HG02763 (cell line): ENCODE measurements around the gene MMEL1.
"Not testable (repeated sequence)": the region's sequence is repeated elsewhere in the genome, so short reads cannot be mapped to it uniquely, and the experiment has no call there.

Source experiments
- ATAC-seq: cut with Tn5 transposase; IDR thresholded peaks from one replicate; pipeline ENCODE4 v1.9.1; 2021; ENCODE audit warnings: mild to moderate bottlenecking, moderate library complexity; ENCODE audit not compliant: unreplicated experiment

MMEL1 gene

DNA sequence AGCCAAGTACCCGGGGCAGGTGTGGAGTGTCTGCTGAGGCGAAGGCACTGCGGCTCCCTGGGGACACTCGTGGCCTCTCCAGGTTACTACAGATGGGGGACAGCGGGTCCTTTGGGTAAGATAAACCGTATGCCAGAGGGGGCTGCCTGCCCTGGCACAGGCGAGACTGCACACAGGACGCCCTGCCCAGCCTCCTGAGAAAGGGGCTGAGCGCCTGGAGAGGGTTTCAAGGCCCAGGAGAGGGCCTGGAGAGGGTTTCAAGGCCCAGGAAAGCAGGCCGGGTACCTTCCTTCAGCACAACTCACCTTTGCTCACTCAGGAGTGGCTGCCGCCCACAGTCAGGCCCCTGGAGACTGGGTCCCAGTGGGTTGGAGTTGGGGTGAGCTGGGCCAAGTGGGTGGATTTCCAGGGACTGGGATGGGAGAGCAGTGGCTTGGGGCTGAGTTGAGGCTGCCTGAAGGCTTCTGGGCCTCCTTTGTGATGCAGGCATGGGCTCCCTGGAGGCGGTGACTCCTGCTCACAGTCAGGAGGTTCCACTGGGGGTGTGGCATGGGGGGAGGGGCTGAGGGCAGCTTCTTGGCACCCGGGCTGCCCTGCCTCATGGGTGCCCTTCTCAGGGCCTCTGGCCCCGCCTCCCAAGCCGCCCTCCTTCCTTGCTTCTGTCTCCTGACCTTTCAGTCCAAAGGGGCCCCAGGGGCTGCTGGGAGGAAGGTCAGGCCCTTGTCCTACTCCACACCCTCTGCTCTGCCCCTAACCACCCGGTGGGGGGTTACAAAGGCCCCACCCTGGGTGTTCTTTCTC lies at the start of gene MMEL1:
Gene MMEL1, minus strand, starts transcription at position 456 of the 801 bp plus-strand sequence. CDS start 3,532 bp downstream, outside the sequence.
- no peak for ATAC-seq

DNA sequence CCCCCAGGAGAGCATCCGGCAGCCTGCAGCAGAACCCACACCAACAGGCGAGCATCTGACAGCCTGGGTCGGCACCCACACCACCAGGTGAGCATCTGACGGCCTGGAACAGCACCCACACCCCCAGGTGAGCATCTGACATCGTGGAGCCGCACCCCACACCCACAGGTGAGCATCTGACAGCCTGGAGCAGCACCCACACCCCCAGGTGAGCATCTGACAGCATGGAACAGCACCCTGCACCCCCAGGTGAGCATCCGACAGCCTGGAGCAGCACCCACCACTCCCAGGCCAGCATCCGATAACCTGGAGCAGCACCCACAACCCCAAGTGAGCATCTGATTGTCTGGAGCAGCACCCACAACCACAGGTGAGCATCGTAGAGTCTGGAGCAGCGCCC lies 43.9 kb upstream of the MMEL1 start:
- not testable (repeated sequence) for ATAC-seq

DNA sequence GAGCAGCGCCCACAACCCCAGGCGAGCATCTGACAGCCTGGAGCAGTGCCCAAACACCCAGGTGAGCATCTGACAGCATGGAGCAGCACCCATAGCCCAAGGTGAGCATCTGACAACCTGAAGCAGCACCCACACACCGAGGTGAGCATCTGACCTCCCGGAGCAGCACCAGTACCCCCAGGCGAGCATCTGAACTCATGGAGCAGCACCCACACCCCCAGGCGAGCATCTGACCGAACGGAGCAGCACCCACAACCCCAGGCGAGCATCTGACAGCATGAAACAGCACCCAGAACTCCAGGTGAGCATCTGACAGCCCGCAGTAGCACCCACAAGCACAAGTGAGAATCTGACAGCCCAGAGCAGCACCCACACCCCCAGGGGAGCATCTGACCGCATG lies 38.8 kb upstream of the MMEL1 start:
- not testable (repeated sequence) for ATAC-seq

GRCh38 chr1:2659806-2660205 lies 27.0 kb upstream of the MMEL1 start:
- not testable (repeated sequence) for ATAC-seq

GRCh38 chr1:2657909-2658308 lies 25.1 kb upstream of the MMEL1 start:
- not testable (repeated sequence) for ATAC-seq

DNA sequence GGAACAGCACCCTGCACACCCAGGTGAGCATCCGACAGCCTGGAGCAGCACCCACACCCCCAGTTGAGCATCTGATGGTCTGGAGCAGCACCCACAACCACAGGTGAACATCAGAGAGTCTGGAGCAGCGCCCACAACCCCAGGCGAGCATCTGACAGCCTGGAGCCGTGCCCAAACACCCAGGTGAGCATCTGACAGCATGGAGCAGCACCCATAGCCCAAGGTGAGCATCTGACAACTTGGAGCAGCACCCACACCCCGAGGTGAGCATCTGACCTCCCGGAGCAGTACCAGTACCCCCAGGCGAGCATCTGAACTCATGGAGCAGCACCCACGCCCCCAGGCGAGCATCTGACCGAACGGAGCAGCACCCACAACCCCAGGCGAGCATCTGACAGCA lies 24.3 kb upstream of the MMEL1 start:
- not testable (repeated sequence) for ATAC-seq

DNA sequence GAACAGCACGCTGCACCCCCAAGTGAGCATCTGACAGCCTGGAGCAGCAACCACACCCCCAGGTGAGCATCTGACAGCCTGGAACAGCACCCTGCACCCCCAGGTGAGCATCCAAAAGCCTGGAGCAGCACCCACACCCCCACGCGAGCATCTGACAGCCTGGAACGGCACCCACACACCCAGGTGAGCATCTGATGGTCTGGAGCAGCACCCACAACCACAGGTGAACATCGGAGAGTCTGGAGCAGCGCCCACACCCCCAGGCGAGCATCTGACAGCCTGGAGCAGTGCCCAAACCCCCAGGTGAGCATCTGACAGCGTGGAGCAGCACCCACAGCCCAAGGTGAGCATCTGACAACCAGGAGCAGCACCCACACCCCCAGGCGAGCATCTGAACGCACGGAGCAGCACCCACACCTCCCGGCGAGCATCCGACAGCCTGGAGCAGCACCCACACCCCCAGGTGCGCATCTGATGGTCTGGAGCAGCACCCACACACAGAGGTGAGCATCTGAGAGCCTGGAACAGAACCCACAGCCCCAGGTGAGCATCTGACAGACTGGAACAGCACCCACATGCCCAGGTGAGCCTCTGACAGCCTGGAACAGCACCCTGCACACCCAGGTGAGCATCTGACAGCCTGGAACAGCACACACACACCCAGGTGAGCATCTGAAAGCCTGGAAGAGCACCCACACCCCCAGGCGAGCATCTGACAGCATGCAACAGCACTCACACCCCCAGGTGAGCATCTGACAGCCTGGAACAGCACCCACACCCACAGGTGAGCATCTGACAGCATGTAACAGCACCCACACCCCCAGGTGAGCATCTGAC lies 23.0 kb upstream of the MMEL1 start:
- not testable (repeated sequence) for ATAC-seq

GRCh38 chr1:2654443-2654948 lies 21.7 kb upstream of the MMEL1 start:
- not testable (repeated sequence) for ATAC-seq

- not testable (repeated sequence) for ATAC-seq
Measured at GRCh38 chr1:2653741-2654442, 21.1 kb upstream of the MMEL1 start.

DNA sequence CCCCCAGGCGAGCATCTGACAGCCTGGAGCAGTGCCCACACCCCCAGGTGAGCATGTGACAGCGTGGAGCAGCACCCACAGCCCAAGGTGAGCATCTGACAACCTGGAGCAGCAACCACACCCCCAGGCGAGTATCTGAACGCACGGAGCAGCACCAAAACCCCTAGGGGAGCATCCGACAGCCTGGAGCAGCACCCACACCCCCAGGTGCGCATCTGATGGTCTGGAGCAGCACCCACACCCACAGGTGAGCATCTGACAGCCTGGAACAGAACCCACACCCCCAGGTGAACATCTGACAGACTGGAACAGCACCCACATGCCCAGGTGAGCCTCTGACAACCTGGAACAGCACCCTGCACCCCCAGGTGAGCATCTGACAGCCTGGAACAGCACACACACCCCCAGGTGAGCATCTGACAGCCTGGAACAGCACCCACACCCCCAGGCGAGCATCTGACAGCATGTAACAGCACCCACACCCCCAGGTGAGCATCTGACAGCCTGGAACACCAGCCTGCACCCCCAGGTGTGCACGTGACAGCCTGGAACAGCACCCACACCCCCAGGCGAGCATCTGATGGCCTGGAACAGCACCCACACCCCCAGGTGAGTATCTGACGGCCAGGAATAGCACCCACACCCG lies 20.2 kb upstream of the MMEL1 start:
- not testable (repeated sequence) for ATAC-seq

DNA sequence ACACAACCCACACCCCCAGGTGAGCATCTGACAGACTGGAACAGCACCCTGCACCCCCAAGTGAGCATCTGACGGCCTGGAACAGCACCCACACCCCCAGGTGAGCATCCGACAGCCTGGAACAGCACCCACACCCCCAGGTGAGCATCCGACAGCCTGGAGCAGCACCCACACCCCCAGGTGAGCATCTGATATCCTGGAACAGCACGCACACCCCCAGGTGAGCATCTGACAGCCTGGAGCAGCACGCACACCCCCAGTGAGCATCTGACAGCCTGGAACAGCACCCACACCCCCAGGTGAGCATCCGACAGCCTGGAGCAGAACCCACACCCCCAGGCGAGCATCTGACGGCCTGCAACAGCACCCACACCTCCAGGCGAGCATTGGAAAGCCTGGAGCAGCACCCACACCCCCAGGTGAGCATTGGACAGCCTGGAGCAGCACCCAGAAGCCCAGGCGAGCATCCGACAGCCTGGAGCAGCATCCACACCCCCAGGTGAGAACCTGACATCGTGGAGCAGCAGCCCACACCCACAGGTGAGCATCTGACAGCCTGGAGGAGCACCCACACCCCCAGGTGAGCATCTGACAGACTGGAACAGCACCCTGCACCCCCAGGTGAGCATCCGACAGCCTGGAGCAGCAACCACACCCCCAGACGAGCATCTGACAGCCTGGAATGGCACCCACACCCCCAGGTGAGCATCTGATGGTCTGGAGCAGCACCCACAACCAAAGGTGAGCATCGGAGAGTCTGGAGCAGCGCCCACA lies 19.5 kb upstream of the MMEL1 start:
- ATAC-seq = not testable (repeated sequence)

GRCh38 chr1:2650967-2651645 lies 18.3 kb upstream of the MMEL1 start:
- no peak for ATAC-seq

DNA sequence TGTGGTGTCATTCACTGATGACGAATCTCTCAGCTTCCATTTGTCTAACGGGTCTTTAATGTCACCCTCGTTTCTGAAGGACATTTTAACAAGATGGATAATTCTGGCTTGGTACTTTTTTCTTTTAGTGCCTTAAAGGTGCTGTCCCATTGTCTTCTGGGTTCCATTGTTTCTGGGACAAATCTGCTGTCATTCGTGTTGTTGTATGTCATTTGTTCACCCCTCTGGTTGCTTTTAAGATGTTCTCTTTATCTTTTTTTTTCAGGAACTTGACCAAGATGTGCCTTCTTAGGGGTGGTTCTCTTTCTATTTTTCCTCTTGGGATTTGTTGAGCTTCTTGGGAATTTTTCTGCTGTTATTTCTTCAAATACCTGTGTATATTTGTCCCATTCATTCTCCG lies 14.0 kb upstream of the MMEL1 start:
- no peak for ATAC-seq

DNA sequence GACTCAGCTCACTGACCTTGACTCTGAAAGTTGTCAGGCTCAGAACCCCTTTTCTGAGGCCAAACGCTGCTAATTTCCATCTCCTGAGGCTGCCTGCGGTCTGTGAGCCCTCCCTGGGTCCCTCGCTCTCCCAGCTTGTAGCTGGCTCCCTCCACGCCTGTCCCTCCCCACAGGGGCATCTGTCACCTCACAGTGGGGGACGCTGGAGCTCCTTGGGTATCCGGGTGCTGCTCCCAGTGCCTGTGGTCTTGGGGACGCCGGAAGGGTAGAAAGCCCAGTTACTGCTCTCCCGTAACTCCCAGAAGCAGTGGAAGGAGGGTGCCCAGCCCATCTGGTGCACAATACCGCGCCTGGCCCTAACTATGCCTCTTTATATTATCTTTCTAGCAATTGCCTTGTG lies 13.0 kb upstream of the MMEL1 start:
- ATAC-seq = no peak

GRCh38 chr1:2645143-2645542 lies 12.3 kb upstream of the MMEL1 start:
- no peak for ATAC-seq

GRCh38 chr1:2644591-2645101 lies 11.8 kb upstream of the MMEL1 start:
- no peak for ATAC-seq

DNA sequence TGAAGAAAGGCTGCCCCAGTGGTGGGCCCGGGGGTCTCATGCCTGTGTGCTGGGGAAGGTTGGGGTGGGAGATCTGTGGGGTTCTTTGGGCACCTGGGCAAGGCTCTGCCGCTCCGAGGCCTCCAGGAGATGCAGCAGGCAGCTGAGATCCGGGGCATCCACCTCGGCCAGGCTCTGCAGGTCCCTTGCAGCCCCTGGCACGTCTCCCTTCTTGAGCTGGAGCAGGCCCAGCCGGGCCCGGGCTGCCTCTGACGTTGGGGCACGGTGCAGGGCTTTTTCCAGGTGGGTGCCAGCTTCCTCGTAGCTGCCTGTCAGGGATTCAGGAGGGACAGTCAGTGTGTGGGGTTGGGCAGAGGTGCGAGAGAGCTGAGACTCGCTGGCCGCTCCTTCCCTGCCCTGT lies 11.4 kb upstream of the MMEL1 start:
- no peak for ATAC-seq

- no peak for ATAC-seq
Measured at GRCh38 chr1:2643414-2644077, 10.7 kb upstream of the MMEL1 start.
